GM12878 (cell line): ENCODE results near the gene MYL11. TPM values are rescaled to one million over a fixed set of nuclear protein-coding genes. Genes with fewer than 3 reads are reported as not detected.

Source experiments
- BCLAF1 ChIP-seq: fragments of 450-650 bp; IDR thresholded peaks from 2 replicates; pipeline ENCODE4 v1.6.1; 2017; ENCODE audit warnings: antibody characterized with exemption, mild to moderate bottlenecking, moderate library complexity
- BMI1 ChIP-seq: fragments of 450-650 bp; IDR thresholded peaks from 2 replicates; pipeline ENCODE4 v1.6.1; 2016; ENCODE audit warnings: mild to moderate bottlenecking, moderate library complexity, borderline replicate concordance
- CBX3 ChIP-seq: fragments of 200-600 bp; sonication (generic); IDR thresholded peaks from 2 replicates; pipeline ENCODE4 v1.6.1; 2016; ENCODE audit warnings: low read depth, borderline replicate concordance
- CHD1 ChIP-seq: IDR thresholded peaks from 2 replicates; pipeline ENCODE4 v1.6.1; 2012; ENCODE audit warnings: low read depth, low read length, improper control_type of control experiment
- CREB1 ChIP-seq: IDR thresholded peaks from 2 replicates; pipeline ENCODE4 v1.6.1; 2012; ENCODE audit warnings: low read depth, mild to moderate bottlenecking, inconsistent platforms
- IKZF2 ChIP-seq, 2 experiments: fragments of 450-650 bp; IDR thresholded peaks; 2 replicates each; pipeline ENCODE4 v1.6.1; 2017; ENCODE audit warnings: mild to moderate bottlenecking in 2 of 2, moderate library complexity in 2 of 2
- MTA2 ChIP-seq: fragments of 450-650 bp; IDR thresholded peaks from 2 replicates; pipeline ENCODE4 v1.6.1; 2016; ENCODE audit warnings: low read depth, mild to moderate bottlenecking, moderate library complexity
- MXI1 ChIP-seq: fragments of 150-350 bp; IDR thresholded peaks from 2 replicates; pipeline ENCODE4 v1.6.1; 2011; ENCODE audit warnings: low read depth, mild to moderate bottlenecking, inconsistent platforms, low read length, improper control_type of control experiment
- MYC ChIP-seq: IDR thresholded peaks from 2 replicates; pipeline ENCODE4 v1.6.1; 2011; ENCODE audit warnings: mild to moderate bottlenecking, low read length, moderate library complexity, inconsistent platforms; ENCODE audit not compliant: insufficient read depth, insufficient replicate concordance, insufficient read length, severe bottlenecking
- NBN ChIP-seq: fragments of 450-650 bp; IDR thresholded peaks from 2 replicates; pipeline ENCODE4 v1.6.1; 2016
- NKRF ChIP-seq: fragments of 450-650 bp; conservative IDR thresholded peaks from 2 replicates; pipeline ENCODE4 v1.6.1; 2017; ENCODE audit warnings: mild to moderate bottlenecking, moderate library complexity
- PKNOX1 ChIP-seq: fragments of 450-650 bp; IDR thresholded peaks from 2 replicates; pipeline ENCODE4 v1.6.1; 2016; ENCODE audit warnings: mild to moderate bottlenecking
- PML ChIP-seq: IDR thresholded peaks from 2 replicates; pipeline ENCODE4 v1.6.1; 2012; ENCODE audit warnings: low read length, inconsistent platforms
- POLR2A ChIP-seq: IDR thresholded peaks from 2 replicates; pipeline ENCODE4 v1.6.1; 2011; ENCODE audit warnings: low read depth, mild to moderate bottlenecking, low read length
- RAD21 ChIP-seq: IDR thresholded peaks from 2 replicates; pipeline ENCODE4 v1.6.1; 2011; ENCODE audit warnings: mild to moderate bottlenecking, low read depth, low read length, moderate library complexity; ENCODE audit not compliant: insufficient read depth
- SREBF2 ChIP-seq: IDR thresholded peaks from 2 replicates; pipeline ENCODE4 v1.6.1; 2012; ENCODE audit warnings: mild to moderate bottlenecking, low read length
- ZNF24 ChIP-seq: fragments of 450-650 bp; IDR thresholded peaks from 2 replicates; pipeline ENCODE4 v1.6.1; 2017; ENCODE audit warnings: antibody characterized with exemption, mild to moderate bottlenecking
- polyA plus RNA-seq, 11 experiments: library from polyadenylated mRNA; depleted of rRNA in 4 of 11; unstranded in 6 of 11; stranded (reverse) in 5 of 11; fragments of >200 nt; fragmentation: Nextera tagmentation in 4 of 11; fragmentation: Illumina TruSeq in 1 of 11; extraction: Ambion mirVana in 4 of 11; extraction: Trizol in 1 of 11; gene quantifications; 1 replicate in 1 of 11; 2 replicates in 10 of 11; pipeline versions ENCODE4 v1.2.1 to v1.2.3, GENCODE V29; 2011 to 2016; ENCODE audit warnings: inconsistent platforms in 2 of 11, missing spikeins in 2 of 11, low read depth in 1 of 11
- total RNA-seq, 4 experiments: library from RNA; depleted of rRNA in 3 of 4; stranded (reverse); fragments of >200 nt in 3 of 4; fragmentation: Illumina TruSeq in 1 of 4; extraction: Trizol in 1 of 4; gene quantifications; 2 replicates each; pipeline versions ENCODE4 v1.2.1 to v1.2.3, GENCODE V29; 2013 to 2021
- TF ChIP-seq, protein P1 (sequence below): IDR thresholded peaks from 2 replicates; pipeline ENCODE4 v1.6.1; 2011; ENCODE audit warnings: low read depth, mild to moderate bottlenecking, low read length, moderate library complexity, borderline replicate concordance; ENCODE audit errors: extremely low read depth
- TF ChIP-seq, protein P2 (sequence below): fragments of 450-650 bp; IDR thresholded peaks from 2 replicates; pipeline ENCODE4 v1.6.1; 2018; ENCODE audit warnings: mild to moderate bottlenecking, low read depth, moderate library complexity; ENCODE audit not compliant: partially characterized antibody

MYL11 gene
- total and polyA plus RNA-seq, 10 of the 15 experiments (the other 5 are each of a cell fraction or from before 2014, with no cell fraction given): 0.19 to 1.2 (median 0.61) TPM; not detected in 5

- TF ChIP-seq NKRF: peak; percentile 86
- TF ChIP-seq MYC: peak; percentile 39
- TF ChIP-seq, protein P1, sequence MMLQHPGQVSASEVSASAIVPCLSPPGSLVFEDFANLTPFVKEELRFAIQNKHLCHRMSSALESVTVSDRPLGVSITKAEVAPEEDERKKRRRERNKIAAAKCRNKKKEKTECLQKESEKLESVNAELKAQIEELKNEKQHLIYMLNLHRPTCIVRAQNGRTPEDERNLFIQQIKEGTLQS: 0 out of 2 replicates have a peak, but pooled peaks have one; percentile 40
- TF ChIP-seq SREBF2: no peak
- no peak for TF ChIP-seq PKNOX1
- no peak for TF ChIP-seq BMI1
- TF ChIP-seq, protein P2, sequence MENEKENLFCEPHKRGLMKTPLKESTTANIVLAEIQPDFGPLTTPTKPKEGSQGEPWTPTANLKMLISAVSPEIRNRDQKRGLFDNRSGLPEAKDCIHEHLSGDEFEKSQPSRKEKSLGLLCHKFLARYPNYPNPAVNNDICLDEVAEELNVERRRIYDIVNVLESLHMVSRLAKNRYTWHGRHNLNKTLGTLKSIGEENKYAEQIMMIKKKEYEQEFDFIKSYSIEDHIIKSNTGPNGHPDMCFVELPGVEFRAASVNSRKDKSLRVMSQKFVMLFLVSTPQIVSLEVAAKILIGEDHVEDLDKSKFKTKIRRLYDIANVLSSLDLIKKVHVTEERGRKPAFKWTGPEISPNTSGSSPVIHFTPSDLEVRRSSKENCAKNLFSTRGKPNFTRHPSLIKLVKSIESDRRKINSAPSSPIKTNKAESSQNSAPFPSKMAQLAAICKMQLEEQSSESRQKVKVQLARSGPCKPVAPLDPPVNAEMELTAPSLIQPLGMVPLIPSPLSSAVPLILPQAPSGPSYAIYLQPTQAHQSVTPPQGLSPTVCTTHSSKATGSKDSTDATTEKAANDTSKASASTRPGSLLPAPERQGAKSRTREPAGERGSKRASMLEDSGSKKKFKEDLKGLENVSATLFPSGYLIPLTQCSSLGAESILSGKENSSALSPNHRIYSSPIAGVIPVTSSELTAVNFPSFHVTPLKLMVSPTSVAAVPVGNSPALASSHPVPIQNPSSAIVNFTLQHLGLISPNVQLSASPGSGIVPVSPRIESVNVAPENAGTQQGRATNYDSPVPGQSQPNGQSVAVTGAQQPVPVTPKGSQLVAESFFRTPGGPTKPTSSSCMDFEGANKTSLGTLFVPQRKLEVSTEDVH: no peak
- peak; percentile 70; the same call in 1 of the 2 replicates for TF ChIP-seq MXI1
- TF ChIP-seq NBN: 0 out of 2 replicates have a peak, but pooled peaks have one; percentile 59
- no peak for TF ChIP-seq CBX3
- TF ChIP-seq PML: no peak; the same call in 1 of the 2 replicates
- no peak for TF ChIP-seq MTA2
- TF ChIP-seq IKZF2 (IDR thresholded peaks at IDR 0.05): no peak; a peak in 1 of 4 replicates
- peak; percentile 82 for TF ChIP-seq POLR2A
- TF ChIP-seq BCLAF1: no peak
- TF ChIP-seq CHD1: no peak
- TF ChIP-seq RAD21: no peak
- TF ChIP-seq ZNF24: no peak
- TF ChIP-seq CREB1: no peak
Measured at GRCh38 chr16:30407102-30407803, 32.7 kb downstream of the MYL11 start, which contains the start of gene ZNF771 (continued).
